ENCODE results near the gene C2orf42.
"Not testable (repeated sequence)": the region's sequence is repeated elsewhere in the genome, so short reads cannot be mapped to it uniquely, and the experiment has no call there.

C2orf42 gene

DNA sequence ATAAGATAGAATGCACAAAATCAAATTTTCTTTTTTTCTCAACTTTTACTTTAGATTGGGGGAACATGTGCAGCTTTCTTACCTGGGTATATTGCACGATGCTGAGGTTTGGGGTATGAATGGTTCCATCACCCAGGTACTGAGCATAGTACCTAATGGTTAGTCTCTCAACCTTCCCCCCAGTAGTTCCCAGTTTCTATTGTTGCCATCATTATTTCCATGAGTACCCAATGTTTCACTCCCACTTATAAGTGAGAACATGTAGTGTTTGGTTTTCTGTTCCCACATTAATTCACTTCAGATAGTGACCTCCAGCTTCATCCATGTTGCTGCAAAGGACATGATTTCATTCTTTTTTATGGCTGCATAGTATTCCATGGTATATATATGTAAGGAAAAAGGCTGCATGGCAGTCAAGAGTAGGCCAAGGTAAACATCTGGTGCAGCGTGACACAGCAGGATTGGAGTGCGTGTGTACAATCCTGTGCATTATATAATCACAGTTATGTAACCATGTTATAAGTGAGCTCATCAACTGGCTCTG lies 10.5 kb upstream of the C2orf42 start:
- no peak for DNase-seq (ENCODE audit: low read depth in 2 of 2)
- H3K4me3 ChIP-seq (replicated peaks in 1 of 2; ENCODE audit: low read depth in 2 of 2, low read length in 2 of 2) = no peak overlapping the region
- TF ChIP-seq, protein P1, sequence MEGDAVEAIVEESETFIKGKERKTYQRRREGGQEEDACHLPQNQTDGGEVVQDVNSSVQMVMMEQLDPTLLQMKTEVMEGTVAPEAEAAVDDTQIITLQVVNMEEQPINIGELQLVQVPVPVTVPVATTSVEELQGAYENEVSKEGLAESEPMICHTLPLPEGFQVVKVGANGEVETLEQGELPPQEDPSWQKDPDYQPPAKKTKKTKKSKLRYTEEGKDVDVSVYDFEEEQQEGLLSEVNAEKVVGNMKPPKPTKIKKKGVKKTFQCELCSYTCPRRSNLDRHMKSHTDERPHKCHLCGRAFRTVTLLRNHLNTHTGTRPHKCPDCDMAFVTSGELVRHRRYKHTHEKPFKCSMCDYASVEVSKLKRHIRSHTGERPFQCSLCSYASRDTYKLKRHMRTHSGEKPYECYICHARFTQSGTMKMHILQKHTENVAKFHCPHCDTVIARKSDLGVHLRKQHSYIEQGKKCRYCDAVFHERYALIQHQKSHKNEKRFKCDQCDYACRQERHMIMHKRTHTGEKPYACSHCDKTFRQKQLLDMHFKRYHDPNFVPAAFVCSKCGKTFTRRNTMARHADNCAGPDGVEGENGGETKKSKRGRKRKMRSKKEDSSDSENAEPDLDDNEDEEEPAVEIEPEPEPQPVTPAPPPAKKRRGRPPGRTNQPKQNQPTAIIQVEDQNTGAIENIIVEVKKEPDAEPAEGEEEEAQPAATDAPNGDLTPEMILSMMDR (IDR thresholded peaks at IDR 0.05; ENCODE audit: low read depth, low read length) = no peak

- no peak overlapping the region for H3K4me3 ChIP-seq (replicated peaks in 1 of 2; ENCODE audit: low read depth in 2 of 2, low read length in 2 of 2)
- TF ChIP-seq, protein P1 (IDR thresholded peaks at IDR 0.05; ENCODE audit: low read depth, low read length) = no peak
- no peak for DNase-seq (ENCODE audit: low read depth in 2 of 2)
Measured at GRCh38 chr2:70199320-70199864, 8.6 kb upstream of the C2orf42 start.

GRCh38 chr2:70192516-70192915 lies 1.7 kb upstream of the C2orf42 start:
- no peak overlapping the region for H3K4me3 ChIP-seq (replicated peaks in 1 of 2; ENCODE audit: low read depth in 2 of 2, low read length in 2 of 2)
- TF ChIP-seq, protein P1 (IDR thresholded peaks at IDR 0.05; ENCODE audit: low read depth, low read length) = no peak
- no peak for DNase-seq (ENCODE audit: low read depth in 2 of 2)

GRCh38 chr2:70191244-70191735 lies 471 bp upstream of the C2orf42 start:
- no peak for DNase-seq (ENCODE audit: low read depth in 2 of 2)
- TF ChIP-seq, protein P1 (IDR thresholded peaks at IDR 0.05; ENCODE audit: low read depth, low read length) = no peak
- peak overlapping the region; percentile 65 to 82 for H3K4me3 ChIP-seq (replicated peaks in 1 of 2; ENCODE audit: low read depth in 2 of 2, low read length in 2 of 2)

DNA sequence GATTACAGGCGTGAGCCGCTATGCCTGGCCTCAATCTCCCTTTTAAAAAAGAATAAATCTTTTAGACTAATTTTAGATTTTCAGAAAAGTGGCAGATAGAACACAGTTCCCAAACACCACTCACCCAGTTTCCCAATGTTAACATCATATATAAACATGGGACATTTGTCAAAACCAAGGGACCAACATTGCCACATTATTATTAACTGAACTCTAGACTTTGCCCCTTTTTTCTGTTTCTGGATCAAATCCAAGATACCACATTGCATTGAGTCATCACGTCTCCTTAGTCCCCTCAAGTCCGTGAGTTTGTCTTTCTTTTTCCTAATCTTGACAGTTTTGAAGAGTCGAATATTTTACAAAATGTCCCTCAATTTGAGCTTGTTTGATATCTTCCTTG lies 2.4 kb downstream of the C2orf42 start:
- DNase-seq (ENCODE audit: low read depth in 2 of 2) = no peak
- no peak overlapping the region for H3K4me3 ChIP-seq (replicated peaks in 1 of 2; ENCODE audit: low read depth in 2 of 2, low read length in 2 of 2)
- TF ChIP-seq, protein P1 (IDR thresholded peaks at IDR 0.05; ENCODE audit: low read depth, low read length) = no peak

- H3K4me3 ChIP-seq (replicated peaks in 1 of 2; ENCODE audit: low read depth in 2 of 2, low read length in 2 of 2); DNase-seq (ENCODE audit: low read depth in 2 of 2): not testable (repeated sequence)
Measured at GRCh38 chr2:70187170-70187569, 3.6 kb downstream of the C2orf42 start.

DNA sequence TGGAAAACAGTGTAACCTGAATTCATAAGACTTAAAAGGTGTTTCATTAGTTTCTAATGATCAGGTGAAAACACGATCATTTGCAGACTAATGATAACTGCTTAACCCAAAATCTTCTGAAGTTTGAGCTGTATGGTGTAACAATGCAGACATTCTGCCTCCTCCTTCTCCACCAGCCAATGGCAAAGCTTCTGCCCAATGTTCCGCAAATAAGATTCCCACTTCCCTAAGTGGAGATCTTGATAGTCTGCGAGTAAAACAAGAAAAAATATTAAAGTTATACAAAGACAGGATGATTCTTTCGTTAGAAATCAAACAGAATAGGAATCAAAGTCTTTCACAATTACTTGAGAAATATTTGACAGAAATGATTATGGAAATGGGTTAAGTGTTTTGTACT lies 8.1 kb downstream of the C2orf42 start:
- no peak overlapping the region for H3K4me3 ChIP-seq (replicated peaks in 1 of 2; ENCODE audit: low read depth in 2 of 2, low read length in 2 of 2)
- TF ChIP-seq, protein P1 (IDR thresholded peaks at IDR 0.05; ENCODE audit: low read depth, low read length) = no peak
- no peak for DNase-seq (ENCODE audit: low read depth in 2 of 2)

Measured in cardiac fibroblast (primary cell).